ENCODE measurements around the gene CEP170B.

Gene CEP170B

DNA sequence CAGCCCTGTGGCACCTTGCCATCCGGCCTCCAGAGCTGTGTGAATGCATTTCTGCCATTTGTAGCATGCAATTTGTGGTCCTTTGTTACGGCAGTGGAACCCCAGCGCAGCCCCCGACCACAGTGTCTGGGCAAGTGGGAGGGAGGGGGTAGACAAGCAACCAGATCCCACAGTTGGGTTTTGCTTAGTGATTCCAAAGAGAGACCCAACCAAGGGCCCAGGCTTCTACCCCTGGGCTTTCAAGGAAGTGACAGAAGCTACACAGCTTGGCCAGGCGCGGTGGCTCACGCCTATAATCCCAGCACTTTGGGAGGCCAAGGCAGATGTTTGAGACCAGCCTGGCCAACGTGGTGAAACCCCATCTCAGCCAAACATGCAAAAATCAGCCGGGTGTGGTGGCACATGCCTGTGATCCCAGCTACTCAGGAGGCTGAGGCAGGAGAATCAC is 46.3 kb upstream of the CEP170B start:
- no peak overlapping the region for H3K4me3 ChIP-seq (replicated peaks; ENCODE audit: insufficient read depth, low read length)
- no peak for TF ChIP-seq SPI1 (IDR thresholded peaks at IDR 0.05; ENCODE audit: borderline replicate concordance, low read depth)
- TF ChIP-seq, protein P1, sequence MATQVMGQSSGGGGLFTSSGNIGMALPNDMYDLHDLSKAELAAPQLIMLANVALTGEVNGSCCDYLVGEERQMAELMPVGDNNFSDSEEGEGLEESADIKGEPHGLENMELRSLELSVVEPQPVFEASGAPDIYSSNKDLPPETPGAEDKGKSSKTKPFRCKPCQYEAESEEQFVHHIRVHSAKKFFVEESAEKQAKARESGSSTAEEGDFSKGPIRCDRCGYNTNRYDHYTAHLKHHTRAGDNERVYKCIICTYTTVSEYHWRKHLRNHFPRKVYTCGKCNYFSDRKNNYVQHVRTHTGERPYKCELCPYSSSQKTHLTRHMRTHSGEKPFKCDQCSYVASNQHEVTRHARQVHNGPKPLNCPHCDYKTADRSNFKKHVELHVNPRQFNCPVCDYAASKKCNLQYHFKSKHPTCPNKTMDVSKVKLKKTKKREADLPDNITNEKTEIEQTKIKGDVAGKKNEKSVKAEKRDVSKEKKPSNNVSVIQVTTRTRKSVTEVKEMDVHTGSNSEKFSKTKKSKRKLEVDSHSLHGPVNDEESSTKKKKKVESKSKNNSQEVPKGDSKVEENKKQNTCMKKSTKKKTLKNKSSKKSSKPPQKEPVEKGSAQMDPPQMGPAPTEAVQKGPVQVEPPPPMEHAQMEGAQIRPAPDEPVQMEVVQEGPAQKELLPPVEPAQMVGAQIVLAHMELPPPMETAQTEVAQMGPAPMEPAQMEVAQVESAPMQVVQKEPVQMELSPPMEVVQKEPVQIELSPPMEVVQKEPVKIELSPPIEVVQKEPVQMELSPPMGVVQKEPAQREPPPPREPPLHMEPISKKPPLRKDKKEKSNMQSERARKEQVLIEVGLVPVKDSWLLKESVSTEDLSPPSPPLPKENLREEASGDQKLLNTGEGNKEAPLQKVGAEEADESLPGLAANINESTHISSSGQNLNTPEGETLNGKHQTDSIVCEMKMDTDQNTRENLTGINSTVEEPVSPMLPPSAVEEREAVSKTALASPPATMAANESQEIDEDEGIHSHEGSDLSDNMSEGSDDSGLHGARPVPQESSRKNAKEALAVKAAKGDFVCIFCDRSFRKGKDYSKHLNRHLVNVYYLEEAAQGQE (IDR thresholded peaks at IDR 0.05; ENCODE audit: insufficient replicate concordance, low read depth), result no peak
- TF ChIP-seq POLR2AphosphoS5 (IDR thresholded peaks at IDR 0.05; ENCODE audit: low read depth), result no peak
- TF ChIP-seq, protein P2, sequence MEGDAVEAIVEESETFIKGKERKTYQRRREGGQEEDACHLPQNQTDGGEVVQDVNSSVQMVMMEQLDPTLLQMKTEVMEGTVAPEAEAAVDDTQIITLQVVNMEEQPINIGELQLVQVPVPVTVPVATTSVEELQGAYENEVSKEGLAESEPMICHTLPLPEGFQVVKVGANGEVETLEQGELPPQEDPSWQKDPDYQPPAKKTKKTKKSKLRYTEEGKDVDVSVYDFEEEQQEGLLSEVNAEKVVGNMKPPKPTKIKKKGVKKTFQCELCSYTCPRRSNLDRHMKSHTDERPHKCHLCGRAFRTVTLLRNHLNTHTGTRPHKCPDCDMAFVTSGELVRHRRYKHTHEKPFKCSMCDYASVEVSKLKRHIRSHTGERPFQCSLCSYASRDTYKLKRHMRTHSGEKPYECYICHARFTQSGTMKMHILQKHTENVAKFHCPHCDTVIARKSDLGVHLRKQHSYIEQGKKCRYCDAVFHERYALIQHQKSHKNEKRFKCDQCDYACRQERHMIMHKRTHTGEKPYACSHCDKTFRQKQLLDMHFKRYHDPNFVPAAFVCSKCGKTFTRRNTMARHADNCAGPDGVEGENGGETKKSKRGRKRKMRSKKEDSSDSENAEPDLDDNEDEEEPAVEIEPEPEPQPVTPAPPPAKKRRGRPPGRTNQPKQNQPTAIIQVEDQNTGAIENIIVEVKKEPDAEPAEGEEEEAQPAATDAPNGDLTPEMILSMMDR (IDR thresholded peaks at IDR 0.05; ENCODE audit: insufficient read depth, low read length), result no peak
- no peak for TF ChIP-seq GABPA (IDR thresholded peaks at IDR 0.05; ENCODE audit: low read depth)

DNA sequence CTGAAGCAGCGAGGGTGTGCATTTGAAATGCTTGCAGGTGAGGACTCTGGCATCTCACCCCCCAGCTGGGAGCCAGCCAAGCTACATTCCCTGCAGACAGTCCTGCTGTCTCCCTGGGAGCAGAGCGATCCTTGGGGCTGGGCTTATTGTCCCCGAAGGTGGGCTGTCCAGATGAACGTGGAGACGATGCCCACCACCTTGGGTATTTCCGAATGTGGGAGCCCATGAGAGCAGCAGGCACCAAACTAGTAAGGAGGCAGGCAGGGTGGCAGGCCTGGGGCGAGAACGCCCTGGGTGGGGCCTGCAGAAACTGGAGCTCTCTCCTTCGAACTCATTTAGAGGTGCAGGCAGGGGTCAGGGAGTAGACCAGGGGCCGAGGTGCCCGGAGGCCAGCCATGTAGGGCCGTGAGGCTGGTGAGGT is 45.7 kb upstream of the CEP170B start:
- H3K4me3 ChIP-seq (replicated peaks; ENCODE audit: insufficient read depth, low read length), result no peak overlapping the region
- DNase-seq (ENCODE audit: low read depth in 1 of 2, low spot score in 1 of 2), result no peak

More for the DNA sequence above, 46.3 kb upstream of the CEP170B start:
- Histone ChIP-seq H3K27ac (replicated peaks) (no peak overlapping the region), H3K27me3 (ENCODE audit: insufficient read depth, poor library complexity, severe bottlenecking) (no peaks in the 10 kb centered on the region)
- no peak for DNase-seq (ENCODE audit: low read depth in 1 of 2, low spot score in 1 of 2)

DNA sequence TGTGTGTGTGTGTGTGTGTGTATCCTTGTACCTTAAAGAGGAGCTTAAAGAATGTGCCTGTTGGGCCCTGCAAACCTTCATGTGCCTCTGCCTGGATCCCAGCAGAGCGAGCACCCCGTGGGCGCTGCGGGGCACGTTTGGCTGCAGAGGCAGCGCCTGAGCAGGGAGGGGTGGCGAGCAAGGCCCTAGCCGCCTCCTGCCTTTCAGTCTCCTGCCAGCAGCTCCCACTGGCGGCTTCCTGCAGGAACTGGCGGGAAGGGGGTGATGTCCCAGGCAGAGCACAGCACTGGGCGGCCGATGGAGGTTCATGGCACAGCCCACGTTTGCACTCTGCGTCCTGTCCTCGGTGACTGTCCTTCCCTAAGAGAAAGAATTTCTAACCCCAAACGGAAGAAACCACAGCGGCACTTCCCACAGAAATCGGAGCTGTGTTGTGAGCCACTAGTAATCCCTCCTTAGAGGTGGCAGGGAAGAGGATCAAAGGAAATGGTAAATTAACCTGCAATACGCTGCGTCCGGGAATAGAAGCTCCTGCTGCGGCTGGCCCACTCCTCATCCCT is 44.3 kb upstream of the CEP170B start:
- DNase-seq (ENCODE audit: low read depth in 1 of 2, low spot score in 1 of 2), result no peak
- Histone ChIP-seq H3K27ac (replicated peaks) (no peak overlapping the region), H3K4me3 (replicated peaks; ENCODE audit: insufficient read depth, low read length) (no peak overlapping the region), H3K27me3 (ENCODE audit: insufficient read depth, poor library complexity, severe bottlenecking) (peaks cover under 1% of the 10 kb centered on the region)
- no peak for TF ChIP-seq SPI1 (IDR thresholded peaks at IDR 0.05; ENCODE audit: borderline replicate concordance, low read depth)
- TF ChIP-seq POLR2AphosphoS5 (IDR thresholded peaks at IDR 0.05; ENCODE audit: low read depth), result no peak
- TF ChIP-seq, protein P1 (IDR thresholded peaks at IDR 0.05; ENCODE audit: insufficient replicate concordance, low read depth), result no peak
- TF ChIP-seq GABPA (IDR thresholded peaks at IDR 0.05; ENCODE audit: low read depth), result no peak
- TF ChIP-seq, protein P2 (IDR thresholded peaks at IDR 0.05; ENCODE audit: insufficient read depth, low read length), result no peak

More for the DNA sequence above, 45.7 kb upstream of the CEP170B start:
- Histone ChIP-seq H3K27me3 (ENCODE audit: insufficient read depth, poor library complexity, severe bottlenecking) (no peaks in the 10 kb centered on the region), H3K27ac (replicated peaks) (no peak overlapping the region)
- TF ChIP-seq GABPA (IDR thresholded peaks at IDR 0.05; ENCODE audit: low read depth), result no peak
- TF ChIP-seq, protein P1 (IDR thresholded peaks at IDR 0.05; ENCODE audit: insufficient replicate concordance, low read depth), result no peak
- no peak for TF ChIP-seq SPI1 (IDR thresholded peaks at IDR 0.05; ENCODE audit: borderline replicate concordance, low read depth)
- TF ChIP-seq POLR2AphosphoS5 (IDR thresholded peaks at IDR 0.05; ENCODE audit: low read depth), result no peak
- TF ChIP-seq, protein P2 (IDR thresholded peaks at IDR 0.05; ENCODE audit: insufficient read depth, low read length), result no peak
